Activated CD8-positive, alpha-beta memory T cell treated with anti-CD3 and anti-CD28 coated beads, Interleukin-2, amount 50 U/mL, for 48 hours (primary cell): ENCODE results near the gene GSTO2.

Source experiments
- DNase-seq: peaks from one replicate; pipeline ENCODE4 v3.0.0-alpha.2; 2020

Gene GSTO2

DNA sequence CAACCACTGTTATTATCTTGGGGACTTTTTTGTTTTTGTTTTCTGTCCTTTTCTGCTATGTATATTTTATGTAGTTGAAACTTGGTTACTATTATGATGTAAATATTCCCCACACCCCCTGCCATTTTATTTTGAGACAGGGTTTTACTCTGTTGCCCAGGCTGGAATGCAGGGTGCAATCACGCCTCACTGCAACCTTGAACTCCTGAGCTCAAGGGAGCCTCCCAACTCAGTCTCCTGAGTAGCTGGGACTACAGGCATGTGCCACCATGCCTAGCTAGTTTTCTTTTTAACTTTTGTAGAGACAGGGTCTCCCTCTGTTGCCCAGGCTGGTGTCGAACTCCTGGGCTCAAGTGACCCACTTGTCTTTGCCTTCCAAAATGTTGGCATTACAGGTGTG, 18.0 kb downstream of the GSTO2 start:
- DNase-seq: no peak

DNA sequence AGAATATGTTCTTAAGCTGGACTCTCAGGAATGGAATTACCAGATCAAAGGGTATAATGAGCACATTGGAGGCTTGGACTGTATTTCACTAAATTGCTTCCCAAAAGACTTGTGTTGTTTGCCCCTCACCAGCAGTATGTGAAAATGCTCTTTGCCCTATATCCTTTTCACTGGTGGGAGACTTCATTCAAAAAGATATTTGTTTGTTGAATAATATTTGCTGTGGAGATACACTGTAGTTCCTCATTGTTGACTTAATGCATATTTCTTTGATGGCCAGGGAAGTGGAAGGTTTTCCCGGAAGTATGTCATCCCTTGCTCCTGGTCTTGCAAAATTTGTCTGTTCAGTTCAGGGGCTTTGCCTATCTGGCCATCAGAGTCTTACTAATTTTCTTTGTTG, 19.4 kb downstream of the GSTO2 start:
- DNase-seq: no peak

DNA sequence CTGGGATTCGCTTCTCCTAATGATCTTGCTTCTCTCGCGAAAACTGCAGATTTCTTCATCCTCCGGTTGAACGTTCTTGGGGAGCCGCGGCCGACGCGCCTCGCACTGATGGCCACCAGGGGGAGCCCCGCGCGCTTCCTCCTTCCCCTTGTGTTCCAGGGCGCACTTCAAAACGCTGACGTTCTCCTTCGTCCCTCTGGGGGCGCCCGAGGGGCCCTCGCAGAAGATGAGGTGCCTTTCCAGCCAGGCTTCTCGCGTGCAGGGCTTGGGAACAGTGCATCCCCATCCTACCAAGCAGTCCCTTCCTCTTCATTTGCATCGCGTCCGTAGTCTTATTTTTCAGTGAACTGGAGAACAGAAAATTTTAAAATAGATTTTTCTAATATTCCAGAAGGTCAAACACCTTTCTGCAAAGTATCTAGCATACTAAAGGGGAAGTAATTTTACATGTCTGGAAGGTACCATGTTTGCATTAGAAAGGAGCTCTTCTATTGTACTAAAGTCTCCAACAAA, 22.5 kb downstream of the GSTO2 start:
- DNase-seq: peak; percentile 95

DNA sequence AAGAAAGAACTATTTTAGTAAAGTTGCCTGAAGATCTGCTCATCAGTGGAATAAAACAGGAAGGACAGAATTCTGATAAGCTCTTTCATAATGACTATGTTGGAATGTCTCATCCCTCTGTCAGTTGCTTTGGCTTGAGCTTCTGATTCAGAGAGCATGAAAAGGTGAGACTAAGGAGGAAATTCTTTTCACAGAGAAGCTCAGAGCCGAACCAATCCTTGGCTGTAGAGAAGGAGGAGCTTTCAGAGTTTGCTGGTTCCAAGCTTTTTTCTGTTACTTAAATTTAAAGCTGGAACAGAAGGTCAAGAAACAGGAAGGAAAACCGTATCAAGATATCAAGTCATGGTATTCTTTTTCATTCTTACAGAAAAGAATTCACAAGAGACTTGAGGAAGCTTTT, 24.0 kb downstream of the GSTO2 start:
- no peak for DNase-seq

DNA sequence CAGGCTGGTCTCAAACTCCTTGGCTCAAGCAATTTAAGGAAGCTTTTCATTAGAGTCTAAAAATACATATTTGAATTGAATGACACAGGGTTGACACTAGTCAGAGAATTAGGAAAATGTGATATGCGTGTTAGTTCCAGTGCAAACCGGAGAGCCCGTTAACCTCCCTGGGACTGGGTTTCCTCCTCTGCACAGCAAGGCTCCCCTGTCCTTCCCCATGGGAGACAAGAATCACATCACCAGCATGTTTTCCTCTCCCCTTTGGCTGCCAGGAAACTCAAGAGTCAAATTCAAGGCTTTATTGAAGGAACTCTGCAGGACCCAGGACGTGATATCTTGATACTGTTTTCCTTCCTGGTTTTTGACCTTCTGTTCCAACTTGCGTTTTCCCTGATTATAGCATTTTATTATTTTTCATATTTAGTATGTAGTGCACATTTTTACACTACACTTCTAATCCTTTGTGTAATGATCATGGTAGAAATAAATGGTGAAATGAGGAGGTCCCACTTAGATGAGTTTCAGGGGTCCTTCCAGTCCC, 24.9 kb downstream of the GSTO2 start:
- no peak for DNase-seq

DNA sequence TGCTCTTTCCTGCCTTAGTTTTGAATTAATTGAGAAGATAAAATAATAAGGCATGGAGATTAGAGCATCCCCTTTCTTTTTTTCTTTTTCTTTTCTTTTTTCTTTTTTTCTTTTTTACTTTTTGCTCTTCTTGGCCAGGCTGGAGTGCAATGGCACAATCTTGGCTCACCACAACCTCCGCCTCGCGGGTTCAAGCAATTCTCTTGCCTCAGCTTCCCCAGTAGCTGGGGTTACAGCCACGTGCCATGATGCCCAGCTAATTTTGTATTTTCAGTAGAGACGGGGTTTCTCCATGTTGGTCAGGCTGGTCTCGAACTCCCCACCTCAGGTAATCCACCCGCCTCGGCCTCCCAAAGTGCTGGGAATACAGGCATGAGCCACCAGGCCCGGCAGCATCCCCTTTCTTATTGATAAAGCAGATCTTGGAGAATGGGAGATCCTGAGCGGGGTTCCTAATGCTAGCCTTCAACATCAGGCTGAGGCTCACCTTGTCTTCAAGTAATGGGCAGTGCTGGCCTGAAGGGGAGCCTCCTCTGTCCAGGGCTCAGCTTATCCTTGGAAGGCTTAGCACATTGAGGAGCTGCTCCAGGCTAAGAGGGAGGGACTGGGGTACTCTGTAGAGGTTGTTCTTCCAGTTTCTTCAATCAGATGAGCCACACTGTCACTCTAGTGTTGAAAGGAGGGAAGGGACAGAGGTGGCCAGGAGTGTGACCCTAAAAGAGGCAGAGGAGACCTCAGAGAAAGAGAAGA, 27.9 kb downstream of the GSTO2 start:
- no peak for DNase-seq

DNA sequence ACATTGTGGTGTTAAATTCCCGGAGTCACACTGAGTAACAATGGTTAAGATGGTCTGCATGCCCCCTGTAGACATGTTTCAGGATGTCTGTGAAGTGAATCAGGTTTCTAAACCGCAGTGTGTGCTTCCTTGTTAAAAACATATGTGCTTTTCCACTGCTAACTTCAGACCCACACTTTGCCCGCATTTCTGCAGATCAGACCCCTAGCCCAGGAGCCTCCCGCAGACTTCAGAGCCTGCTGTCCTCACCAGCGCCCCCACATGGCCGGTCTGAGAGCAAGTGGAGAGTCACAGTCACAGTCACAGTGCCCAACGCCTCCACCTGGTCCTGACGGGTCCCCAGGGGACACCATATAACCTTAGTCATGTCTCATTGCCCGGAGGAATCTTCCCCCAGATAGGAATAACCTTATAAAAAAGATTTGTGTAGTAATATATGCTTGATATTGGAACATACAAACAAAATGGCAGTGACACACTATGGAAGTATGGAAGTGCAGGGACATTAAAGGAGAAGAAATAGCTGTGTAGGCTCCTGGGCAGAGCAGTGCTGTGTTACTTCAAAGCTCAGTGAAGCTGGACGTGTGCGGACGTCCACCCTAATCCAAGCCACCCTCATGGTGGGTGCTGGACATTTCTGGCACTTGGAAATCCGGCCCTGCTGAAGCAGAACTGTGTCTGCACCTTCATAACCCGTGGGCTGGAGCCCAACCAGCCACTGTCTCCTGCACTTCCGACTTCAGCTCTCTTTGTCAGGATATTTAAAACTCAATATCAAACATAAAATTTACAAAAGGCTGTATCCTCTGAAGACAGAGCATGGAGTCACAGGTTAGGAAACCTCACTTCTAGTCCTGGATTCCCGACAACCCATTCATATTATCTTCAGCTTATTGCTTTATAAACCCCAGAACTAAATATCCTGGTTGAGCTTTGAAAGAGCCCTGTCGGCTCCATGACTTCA, 29.0 kb downstream of the GSTO2 start:
- peak; percentile 78 for DNase-seq

DNA sequence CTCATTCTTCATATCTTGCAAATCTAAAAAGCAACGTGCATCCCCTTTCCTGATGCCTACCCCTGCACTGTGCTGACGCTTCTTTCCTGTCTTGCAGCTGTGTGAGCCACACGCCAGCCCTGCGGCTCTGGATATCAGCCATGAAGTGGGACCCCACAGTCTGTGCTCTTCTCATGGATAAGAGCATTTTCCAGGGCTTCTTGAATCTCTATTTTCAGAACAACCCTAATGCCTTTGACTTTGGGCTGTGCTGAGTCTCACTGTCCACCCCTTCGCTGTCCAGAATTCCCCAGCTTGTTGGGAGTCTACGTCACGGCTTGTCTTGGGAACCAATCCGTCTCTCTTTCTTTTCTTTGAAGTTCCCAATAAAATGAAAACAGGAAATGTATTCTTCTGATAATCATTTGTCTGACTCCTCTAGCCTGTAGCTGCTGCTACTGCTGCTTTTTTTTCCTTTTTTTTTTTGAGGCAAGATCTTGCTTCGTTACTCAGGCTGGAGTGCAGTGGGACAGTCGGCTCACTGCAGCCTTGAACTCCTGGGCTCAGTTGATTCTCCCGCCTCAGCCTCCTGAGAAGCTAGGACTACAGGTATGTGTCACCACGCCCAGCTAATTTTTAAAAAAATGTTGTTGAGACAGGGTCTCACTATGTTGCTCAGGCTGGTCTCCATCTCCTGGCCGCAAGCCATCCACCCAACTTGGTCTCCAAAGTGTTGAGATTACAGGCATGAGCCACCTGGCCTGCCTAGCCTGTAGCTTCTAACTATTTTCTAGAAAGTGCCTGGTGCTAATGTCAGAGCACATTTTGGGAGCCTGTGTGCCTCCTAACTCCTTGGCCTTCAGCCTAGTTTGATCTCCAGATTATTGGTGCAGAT, 30.3 kb downstream of the GSTO2 start:
- no peak for DNase-seq

DNA sequence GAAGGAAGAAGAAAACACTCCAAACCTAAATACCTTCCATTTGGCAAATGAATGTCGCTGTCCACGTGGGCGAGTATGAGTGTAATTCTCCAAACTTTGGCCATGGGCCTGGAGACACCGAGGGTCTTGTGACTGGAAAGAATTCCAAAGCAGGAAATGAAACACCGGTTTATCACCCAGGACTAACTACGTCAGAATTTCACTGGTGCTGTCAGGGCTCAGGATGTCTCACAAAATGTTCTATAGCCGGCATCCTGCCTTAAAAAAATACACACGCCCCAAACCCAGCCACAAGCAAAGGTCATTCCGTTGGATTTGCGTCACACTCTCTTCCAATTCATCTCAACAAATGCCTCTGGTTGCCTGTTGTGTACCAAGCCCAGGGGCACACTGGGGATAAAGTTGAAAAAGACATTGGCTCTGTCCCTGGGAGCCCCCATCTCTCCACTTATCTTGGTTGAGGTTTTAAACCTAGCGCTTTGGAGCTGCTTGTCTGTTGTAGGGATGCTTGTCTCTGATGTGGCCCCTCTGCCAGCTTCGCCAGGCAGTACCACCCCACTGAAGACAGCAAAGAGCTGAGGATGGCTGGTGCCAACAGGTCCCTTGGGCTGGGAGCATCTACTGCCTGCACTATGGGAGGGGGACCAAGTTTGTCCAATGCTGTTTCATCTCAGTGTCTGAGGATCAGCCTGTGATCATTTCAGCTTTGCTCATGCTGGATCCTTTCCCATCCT, 31.2 kb downstream of the GSTO2 start:
- DNase-seq: no peak

DNA sequence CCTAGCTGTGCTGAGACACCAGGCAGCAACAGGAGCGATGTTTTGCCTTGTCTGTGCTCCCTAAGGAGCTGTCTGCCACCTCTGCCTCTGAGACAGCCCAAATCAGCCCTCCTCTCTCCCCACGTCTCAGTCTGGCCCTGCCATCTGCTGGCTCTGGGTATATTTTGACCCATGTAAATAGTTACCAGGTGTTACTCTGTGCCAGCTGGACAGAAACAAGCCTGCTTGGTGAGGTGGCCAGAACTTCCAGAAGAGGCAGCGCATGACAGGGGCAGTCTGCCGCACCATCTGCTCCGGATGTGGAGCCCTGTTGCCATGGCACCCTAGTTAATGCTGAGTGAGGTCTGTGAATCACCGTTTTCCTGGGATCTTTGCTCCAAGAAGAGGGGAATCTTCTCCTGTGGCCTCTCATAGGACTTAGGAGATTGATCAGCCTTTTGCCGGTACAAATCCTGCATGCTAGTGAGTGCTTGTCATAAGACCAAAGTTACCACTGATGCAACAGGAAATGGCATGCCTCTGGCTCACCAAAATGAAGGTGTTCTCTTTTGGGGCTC, 31.8 kb downstream of the GSTO2 start:
- no peak for DNase-seq

DNA sequence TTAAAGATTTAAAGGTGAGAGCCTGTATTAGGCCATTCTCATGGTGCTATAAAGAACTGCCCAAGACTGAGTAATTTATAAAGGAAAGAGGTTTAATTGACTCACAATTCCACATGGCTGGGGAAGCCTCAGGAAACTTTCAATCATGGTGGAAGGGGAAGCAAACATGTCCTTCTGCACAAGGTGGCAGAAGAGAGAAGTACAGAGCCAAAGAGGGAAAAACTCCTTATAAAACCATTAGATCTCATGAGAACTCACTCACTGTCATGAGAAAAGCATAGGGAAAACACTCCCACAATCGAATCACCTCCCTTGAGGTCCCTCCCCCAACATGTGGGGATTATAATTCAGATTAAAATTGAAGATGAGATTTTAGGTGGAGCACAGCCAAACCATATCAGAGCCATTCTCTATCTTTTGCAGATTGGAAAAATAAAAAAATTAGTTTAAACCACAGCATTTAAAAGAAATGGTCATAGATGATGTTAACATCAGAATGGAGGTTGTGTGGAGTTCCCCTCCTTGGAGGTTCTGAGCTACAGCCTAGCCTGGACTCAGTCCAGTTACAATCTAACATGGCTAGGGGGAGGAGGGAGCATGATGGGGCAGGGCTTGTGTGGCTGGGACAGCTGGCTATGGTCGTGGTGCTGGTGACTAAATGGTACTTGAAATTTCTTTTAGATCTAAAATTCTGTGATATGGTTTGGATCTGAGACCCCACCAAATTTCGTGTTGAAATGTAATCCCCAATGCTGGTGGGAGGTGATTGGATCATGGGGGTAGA, 33.1 kb downstream of the GSTO2 start:
- DNase-seq: no peak

DNA sequence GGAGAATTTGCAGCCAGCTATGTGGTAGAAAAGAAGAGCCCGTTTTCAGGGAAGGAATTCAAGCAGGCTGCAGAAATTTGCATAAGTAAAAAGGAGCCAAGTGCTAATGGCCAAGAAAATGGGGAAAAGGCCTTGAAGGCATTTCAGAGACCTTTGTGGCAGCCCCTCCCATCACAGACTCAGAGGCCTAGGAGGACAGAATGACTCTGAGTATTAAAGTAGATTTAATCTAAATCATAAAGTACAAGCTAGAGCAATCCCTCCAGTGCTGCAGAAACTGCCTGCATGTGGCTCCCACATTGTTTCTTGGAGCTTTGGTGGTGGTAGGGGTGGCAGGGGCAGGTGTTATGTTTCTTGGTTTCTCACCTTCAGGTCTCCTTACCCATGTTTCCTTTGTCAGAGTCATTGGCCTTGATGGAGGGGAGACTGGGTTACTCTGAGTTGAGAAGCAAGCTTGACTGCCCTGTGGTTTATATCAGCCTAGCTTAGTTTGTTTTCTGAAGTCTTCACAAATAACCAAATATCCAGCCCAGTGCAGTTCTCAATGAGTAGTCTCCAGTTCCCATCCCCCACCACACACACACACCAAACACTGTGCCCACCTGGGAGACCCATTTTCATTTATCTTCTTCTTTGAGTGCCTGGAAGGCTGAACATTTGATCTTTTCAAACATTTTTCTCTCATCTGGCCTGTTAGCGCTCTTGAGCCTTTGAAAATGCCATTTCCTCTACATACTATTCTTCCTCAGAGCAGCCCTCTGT, 34.8 kb downstream of the GSTO2 start:
- DNase-seq: no peak

DNA sequence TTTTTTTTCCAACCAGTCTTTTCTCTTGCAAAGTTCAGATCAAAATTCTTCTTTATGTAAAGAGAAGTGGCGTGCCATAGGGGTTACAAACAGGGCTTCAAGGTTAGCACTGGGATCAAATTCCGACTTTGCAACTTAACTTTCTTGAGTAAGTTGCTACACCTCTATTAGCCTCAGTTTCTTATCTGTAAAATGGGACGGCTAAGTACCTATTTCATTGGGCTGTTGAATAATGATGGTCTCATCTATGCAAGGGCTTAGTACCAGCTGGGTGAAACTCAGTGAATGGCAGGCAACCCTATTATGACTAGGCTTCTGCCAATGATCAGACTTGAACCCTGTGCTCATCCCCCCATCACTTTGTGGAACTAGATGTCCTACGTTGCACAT, 35.4 kb downstream of the GSTO2 start:
- DNase-seq: no peak

DNA sequence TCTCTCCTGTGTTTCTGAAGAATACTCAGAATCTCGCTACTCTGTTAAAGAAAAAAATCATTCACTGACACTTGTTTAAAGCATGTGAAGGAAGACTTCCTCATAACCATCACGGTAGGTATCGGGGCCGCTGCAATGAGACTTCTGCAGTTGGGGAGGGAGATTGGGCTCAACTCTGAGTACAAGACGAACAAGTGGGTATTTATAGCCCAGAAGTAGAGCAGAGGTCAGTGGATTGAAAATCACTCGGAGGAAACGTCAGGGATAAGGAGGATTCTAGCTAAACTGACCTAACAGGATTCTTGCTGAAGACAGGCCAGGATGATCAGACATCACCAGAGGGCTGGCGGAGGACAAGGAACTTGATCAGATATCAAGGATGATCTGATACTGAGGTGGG, 35.9 kb downstream of the GSTO2 start:
- no peak for DNase-seq

DNA sequence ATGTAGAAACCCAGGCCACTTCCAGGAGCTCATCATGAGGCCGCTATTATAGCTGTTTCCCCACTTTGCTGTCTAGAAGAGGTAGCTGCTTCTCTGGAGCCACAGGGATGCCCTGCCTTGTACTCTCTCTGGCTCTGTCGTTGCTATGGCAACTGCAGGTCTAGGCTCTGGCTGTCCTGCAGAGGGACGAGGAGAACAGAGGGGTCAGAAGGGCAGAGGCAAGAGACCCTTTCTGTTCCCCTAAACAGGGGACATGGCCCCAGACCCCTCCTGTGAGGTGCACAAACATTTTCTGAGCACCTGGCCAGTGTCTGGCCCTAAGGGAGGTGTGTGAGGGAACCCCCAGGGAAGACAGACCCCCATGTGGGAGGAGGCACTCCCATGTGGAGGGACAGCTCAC, 37.9 kb downstream of the GSTO2 start:
- DNase-seq: no peak

DNA sequence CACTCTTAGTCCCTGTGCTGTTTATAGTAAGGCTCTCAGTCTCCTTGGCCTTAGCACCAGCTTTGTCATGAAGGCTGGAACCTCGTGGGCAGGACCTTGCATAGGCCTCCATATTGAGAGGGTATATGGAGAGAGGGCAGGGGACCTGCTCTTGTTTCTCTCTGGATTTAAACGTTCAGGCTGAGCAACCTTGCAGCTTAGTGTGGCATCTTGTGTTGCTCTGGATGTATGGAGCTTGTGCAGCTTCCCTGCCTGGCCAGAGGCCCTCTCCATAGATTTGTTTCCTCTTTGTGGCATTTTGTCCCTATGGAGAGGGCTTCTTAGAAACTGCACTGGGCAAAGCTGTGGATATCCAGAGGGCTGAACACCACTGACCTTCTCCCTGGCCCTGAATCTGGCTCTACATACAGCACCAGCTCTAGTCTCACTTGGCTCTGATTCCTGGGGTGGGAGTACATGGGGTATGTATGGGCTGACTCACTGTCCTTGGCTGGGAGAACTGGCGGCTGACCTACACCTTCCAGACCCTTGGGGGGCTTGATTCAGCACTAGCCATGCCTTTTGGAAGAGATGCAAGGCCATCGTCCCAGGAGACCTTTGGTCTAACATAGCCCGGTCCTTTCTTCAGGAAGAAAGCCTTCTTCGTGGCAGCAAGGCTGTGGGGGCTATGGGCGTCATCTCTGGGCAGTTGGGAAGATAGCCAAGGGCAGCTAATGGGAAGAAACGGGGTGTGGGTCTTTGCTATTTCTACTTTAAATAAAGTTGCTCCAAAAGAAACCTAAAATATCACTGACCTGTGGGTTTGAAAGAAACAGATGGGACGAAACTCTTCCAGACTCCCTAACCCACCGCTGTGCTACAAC, 38.8 kb downstream of the GSTO2 start:
- no peak for DNase-seq

DNA sequence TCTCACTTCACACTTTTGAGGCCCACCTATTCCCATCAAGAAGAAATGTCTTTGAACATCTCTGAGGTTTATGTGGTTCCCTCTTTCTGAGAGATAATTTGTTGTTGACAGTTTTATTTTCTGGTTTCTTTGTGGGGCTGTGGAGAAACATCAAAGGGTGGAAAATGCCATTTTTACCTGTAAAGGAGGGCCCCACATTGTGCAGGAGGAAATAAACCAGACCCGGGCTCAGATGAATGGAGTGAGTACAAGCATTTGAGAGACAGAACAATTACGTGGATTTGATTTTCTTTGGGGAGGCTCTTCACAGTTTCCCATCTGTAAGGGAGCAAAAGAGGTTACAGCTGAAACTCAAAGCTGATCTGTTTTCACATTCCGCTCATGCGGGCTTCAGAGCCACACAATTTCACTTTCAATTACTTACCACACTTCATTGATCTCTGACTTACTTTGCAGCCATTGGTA, 39.5 kb downstream of the GSTO2 start:
- no peak for DNase-seq
